HFFc6 (cell line): ENCODE results near the gene OSER1. TPM values are rescaled to one million over a fixed set of nuclear protein-coding genes. Genes with fewer than 3 reads are reported as not detected.
A peak's percentile ranks its signal among the peaks of the same experiment; 100 is the strongest.
"Not testable (repeated sequence)": the region's sequence is repeated elsewhere in the genome, so short reads cannot be mapped to it uniquely, and the experiment has no call there.

Source experiments
- DNase-seq: peaks from one replicate; pipeline ENCODE4 v3.0.0-alpha.2; 2018
- H3K27ac Mint-ChIP-seq: 2 replicates; pipeline ENCODE4 v1.8.0; 2020; ENCODE audit warnings: mild to moderate bottlenecking, mixed read lengths
- H3K27me3 Mint-ChIP-seq: 2 replicates; pipeline ENCODE4 v1.8.0; 2021; ENCODE audit warnings: mild to moderate bottlenecking, moderate library complexity, mixed read lengths; ENCODE audit not compliant: insufficient read depth
- H3K36me3 Mint-ChIP-seq: 2 replicates; pipeline ENCODE4 v1.8.0; 2021; ENCODE audit warnings: low read depth, mixed read lengths
- H3K4me1 Mint-ChIP-seq: 2 replicates; pipeline ENCODE4 v1.8.0; 2020; ENCODE audit warnings: low read depth, mixed read lengths
- H3K4me3 Mint-ChIP-seq: 2 replicates; pipeline ENCODE4 v1.8.0; 2020; ENCODE audit warnings: mild to moderate bottlenecking, moderate library complexity, mixed read lengths
- H3K9me3 Mint-ChIP-seq: 2 replicates; pipeline ENCODE4 v1.8.0; 2020; ENCODE audit warnings: mild to moderate bottlenecking, mixed read lengths
- CTCF ChIP-seq: fragments of 200-600 bp; sonication (generic); IDR thresholded peaks from 2 replicates; pipeline ENCODE4 v1.5.0; 2021; ENCODE audit warnings: antibody characterized with exemption, mild to moderate bottlenecking
- total RNA-seq, 6 experiments: library from RNA; stranded (reverse); fragmentation: NEBNext Ultra II Directional; extraction: Animal tissue kit (Norgen Biotek cat#: 25700); gene quantifications; 2 replicates in 1 of 6; 3 replicates in 5 of 6; pipeline ENCODE4 v1.2.3, GENCODE V29; 2021

The OSER1 gene
- total RNA-seq, 6 experiments from 2014 or later = 33.1 to 38.8 (median 36.2) TPM

GRCh38 chr20:44199877-44200276, 10.7 kb downstream of the OSER1 start:
- DNase-seq = no peak

DNA sequence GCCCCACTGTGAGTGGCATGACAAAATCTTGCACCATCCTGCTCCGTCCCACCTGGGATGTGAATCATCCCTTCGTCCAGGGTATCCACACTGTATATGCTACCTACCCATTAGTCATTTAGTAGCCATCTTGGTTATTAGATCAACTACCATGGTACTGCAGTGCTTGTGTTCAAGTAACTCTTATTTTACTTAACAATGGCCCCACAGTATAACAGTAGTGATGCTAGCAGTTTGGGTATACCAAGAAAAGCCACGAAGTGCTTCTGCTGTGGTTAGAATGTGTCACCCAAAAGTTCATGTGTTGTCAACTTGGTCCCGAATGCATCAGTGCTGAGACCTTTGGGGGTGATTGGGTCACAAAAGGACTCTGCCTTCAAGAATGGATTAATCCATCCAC, 11.7 kb downstream of the OSER1 start:
- TF ChIP-seq CTCF = no peak

More at GRCh38 chr20:44199877-44200276, 10.7 kb downstream of the OSER1 start:
- H3K9me3 Mint-ChIP-seq = no peaks in the 10 kb centered on the region; the same call in 1 of the 2 replicates
- peaks cover 58% of the 10 kb centered on the region for H3K36me3 Mint-ChIP-seq
- no peak for TF ChIP-seq CTCF
- no peak overlapping the region for H3K4me3 Mint-ChIP-seq
- no peaks in the 10 kb centered on the region; the same call in 1 of the 2 replicates for H3K27me3 Mint-ChIP-seq
- H3K4me1 Mint-ChIP-seq = peaks cover 62% of the 10 kb centered on the region
- H3K27ac Mint-ChIP-seq = peak overlapping the region; percentile 68

GRCh38 chr20:44196271-44196670, 14.3 kb downstream of the OSER1 start:
- DNase-seq = peak; percentile 17
- H3K36me3 Mint-ChIP-seq = peaks cover 39% of the 10 kb centered on the region
- H3K9me3 Mint-ChIP-seq = no peaks in the 10 kb centered on the region; the same call in 1 of the 2 replicates
- peaks cover 26% of the 10 kb centered on the region for H3K4me1 Mint-ChIP-seq
- TF ChIP-seq CTCF = peak; percentile 32; the same call in 1 of the 2 replicates
- no peaks in the 10 kb centered on the region; the same call in 1 of the 2 replicates for H3K27me3 Mint-ChIP-seq
- no peak overlapping the region for H3K4me3 Mint-ChIP-seq
- H3K27ac Mint-ChIP-seq = no peak overlapping the region

More for the DNA sequence above, 11.7 kb downstream of the OSER1 start:
- Mint-ChIP-seq H3K4me3 (no peak overlapping the region), H3K4me1 (peaks cover 52% of the 10 kb centered on the region), H3K27me3 (no peaks in the 10 kb centered on the region; the same call in 1 of the 2 replicates), H3K9me3 (no peaks in the 10 kb centered on the region; the same call in 1 of the 2 replicates), H3K36me3 (peaks cover 56% of the 10 kb centered on the region), H3K27ac (peak overlapping the region; percentile 45; the same call in 1 of the 2 replicates)
- no peak for DNase-seq

GRCh38 chr20:44195605-44196004, 15.0 kb downstream of the OSER1 start:
- Mint-ChIP-seq H3K9me3 (no peaks in the 10 kb centered on the region; the same call in 1 of the 2 replicates), H3K27me3 (no peaks in the 10 kb centered on the region; the same call in 1 of the 2 replicates), H3K36me3 (peaks cover 32% of the 10 kb centered on the region), H3K4me1 (peaks cover 23% of the 10 kb centered on the region), H3K27ac (no peak overlapping the region), H3K4me3 (no peak overlapping the region)
- DNase-seq = no peak
- no peak for TF ChIP-seq CTCF

DNA sequence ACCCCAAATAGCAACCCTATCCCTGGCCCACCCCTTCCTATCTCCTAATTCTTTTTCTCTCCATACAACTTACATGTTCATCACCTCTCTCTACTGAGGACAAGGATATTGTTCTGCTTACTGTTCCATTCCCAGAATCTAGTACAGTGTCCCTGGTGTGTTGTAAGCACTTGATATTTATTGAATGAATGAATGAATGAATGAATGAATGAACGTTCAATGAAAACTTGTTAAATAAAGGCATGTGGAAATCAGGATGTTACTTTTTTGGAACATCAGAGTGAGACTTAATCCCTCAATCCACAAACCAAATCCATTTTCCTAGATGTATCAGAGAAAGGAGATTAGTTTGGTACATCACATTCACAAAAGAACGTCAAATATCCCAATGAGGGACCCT, 16.8 kb downstream of the OSER1 start:
- Mint-ChIP-seq H3K9me3 (no peaks in the 10 kb centered on the region), H3K4me1 (peaks cover 15% of the 10 kb centered on the region), H3K27ac (no peak overlapping the region), H3K4me3 (no peak overlapping the region), H3K27me3 (no peaks in the 10 kb centered on the region; the same call in 1 of the 2 replicates), H3K36me3 (peaks cover 14% of the 10 kb centered on the region)
- DNase-seq = no peak
- no peak for TF ChIP-seq CTCF

DNA sequence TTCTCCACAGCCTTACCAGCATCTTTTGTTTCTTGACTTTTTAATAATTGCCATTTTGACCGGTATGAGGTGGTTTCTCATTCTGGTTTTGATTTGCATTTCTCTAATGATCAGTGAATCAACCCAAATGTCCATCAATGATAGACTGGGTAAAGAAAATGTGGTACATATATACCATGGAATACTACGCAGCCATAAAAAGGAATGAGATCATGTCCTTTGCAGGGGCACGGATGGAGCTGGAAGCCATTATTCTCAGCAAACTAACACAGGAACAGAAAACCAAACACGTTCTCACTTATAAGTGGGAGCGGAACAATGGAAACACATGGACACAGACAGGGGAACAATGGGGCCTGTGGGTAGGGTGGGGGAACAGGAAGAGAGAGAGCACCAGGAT, 18.9 kb downstream of the OSER1 start:
- H3K27me3 Mint-ChIP-seq, H3K36me3 Mint-ChIP-seq, H3K27ac Mint-ChIP-seq, H3K9me3 Mint-ChIP-seq, DNase-seq, H3K4me3 Mint-ChIP-seq: not testable (repeated sequence)
- H3K4me1 Mint-ChIP-seq = peaks cover 34% of the 10 kb centered on the region
